HG02852 (cell line): ENCODE measurements around the gene SELENOT.

Experiments
- ATAC-seq: cut with Tn5 transposase; IDR thresholded peaks from one replicate; pipeline ENCODE4 v1.9.1; 2021; ENCODE audit warnings: mild to moderate bottlenecking, moderate library complexity; ENCODE audit not compliant: unreplicated experiment

Gene SELENOT

GRCh38 chr3:150662410-150663200, 59.5 kb downstream of the SELENOT start:
- no peak for ATAC-seq

- ATAC-seq: no peak
Observed at GRCh38 chr3:150663461-150663860, 60.3 kb downstream of the SELENOT start.

GRCh38 chr3:150666167-150666566, 63.0 kb downstream of the SELENOT start:
- no peak for ATAC-seq

- ATAC-seq: no peak
Observed at GRCh38 chr3:150673966-150674365, 70.8 kb downstream of the SELENOT start.

GRCh38 chr3:150675587-150675986, 72.5 kb downstream of the SELENOT start:
- no peak for ATAC-seq
